Skin of body (tissue), 2 donors: ENCODE measurements around the gene PITPNM3. TPM values are rescaled to one million over a fixed set of nuclear protein-coding genes. Genes with fewer than 3 reads are reported as not detected.

Source experiments
- DNase-seq: peaks from one replicate; lab custom pipeline; 2025; lab: John Stamatoyannopoulos, UW
- total RNA-seq: library from RNA; depleted of rRNA; stranded (reverse); fragments of >200 nt; gene quantifications from one replicate; pipeline ENCODE4 v1.2.3, GENCODE V29; 2014

The PITPNM3 gene
- total RNA-seq, 1 donor from 2014 or later: 6.0 TPM

- peak; percentile 63 for DNase-seq
These were observed 4.4 kb downstream of the PITPNM3 start for GRCh38 chr17:6551869-6552531.

- no peak for DNase-seq
These were observed 5.0 kb downstream of the PITPNM3 start for GRCh38 chr17:6551356-6551755.

GRCh38 chr17:6549384-6550036, 6.8 kb downstream of the PITPNM3 start:
- DNase-seq: no peak

DNA sequence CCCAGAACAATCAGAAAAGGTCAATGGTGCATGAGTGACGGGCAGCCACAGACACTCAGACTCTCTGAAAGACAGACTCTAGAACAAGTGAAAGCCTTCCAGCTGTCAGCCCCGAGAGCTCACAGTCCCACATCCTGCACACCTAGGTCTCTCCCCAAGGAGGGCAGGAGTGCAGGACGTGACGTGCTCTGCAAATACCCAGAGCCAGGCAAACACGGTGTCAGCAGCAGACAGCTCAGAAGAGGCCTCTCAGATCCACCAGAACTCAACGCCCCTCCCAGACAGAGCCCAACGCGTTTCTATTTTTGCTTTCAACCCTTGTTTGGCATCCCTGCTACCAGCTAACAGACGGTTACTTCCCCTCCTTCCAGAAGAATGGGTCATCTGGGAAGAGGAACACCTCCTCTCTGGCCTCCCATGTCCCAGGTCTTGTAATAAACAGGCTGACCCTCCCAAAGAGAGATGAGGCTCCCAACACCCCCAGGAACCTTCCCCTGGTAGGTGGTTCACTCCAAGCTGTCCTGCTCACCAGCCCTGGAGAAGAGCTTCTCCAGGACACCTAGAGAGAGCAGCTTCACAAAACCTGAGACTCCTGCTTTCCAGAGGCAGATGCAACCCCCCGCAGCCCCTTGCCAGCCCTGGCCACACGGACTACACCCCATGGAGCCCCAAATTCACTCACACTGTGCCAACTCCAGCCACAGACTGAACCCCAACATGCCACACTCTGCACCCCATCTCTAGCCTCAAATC, 7.6 kb downstream of the PITPNM3 start:
- no peak for DNase-seq

DNA sequence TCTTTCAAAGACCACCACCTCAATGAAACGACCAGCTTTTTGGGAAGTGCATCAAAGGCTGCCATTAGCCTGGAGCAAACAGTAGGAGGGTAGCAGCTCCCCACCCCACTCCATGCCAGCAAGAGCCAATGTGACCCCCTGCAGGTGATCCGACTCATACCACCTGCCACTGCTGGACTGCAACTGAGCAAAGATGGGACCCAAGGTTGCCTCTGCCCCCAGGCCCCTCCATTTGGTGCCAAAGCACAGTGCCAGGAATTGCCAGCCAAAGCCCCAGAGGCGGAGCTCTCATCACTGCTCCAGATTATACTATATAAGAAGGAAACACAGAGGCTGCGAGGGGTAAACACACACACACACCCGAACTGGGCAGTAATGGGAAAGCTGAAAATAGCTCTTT, 8.3 kb downstream of the PITPNM3 start:
- no peak for DNase-seq

DNA sequence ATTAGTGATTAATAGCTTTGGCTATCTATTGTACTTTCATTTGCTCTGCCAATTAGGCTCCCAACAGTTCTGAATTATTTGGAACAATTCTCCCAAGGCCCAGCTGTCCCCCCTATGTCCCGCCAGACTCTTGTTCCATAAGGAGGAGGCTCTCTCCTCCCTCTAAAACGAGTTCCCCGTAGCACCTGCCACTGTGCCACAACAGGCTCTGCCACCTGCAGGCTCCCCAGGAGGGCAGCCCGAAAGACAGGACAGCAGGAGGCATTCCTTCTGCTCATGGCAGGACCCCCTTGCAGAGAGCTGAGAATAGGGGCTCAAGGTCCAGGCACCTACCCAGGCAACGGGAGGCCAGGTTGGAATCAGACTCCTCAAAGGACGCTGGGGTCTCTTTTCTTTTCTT, 9.0 kb downstream of the PITPNM3 start:
- no peak for DNase-seq

DNA sequence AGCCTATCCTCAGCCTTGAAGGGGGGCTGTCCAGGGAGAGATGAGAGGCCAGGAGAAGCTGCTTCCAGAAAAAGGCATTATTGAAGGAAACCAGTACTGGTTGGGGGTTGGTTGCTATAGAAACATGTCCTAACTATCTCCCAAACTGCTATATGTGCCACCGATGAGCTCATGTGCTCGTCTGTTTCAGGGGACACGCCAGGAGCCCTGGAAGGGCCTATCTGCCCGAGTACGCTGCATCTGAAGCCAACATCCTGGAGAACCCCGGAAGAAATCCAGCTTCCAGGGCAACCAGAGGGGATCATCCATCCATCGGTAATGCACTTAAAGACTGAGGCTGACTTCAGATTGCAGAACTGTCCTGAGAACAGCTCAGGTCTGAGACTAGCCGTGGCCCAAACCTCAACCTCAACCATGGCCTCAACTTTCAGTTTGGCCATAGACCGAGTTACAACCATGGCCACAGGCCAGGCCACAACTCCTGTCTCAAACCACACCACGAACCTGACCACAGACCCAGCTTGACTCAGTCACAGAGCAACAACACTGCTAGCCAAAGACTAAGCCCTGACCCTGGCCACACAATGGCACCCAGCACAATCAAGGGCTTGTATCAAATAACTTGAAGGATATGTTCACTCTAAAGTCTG, 10.2 kb downstream of the PITPNM3 start:
- no peak for DNase-seq

GRCh38 chr17:6545291-6545690, 11.1 kb downstream of the PITPNM3 start:
- DNase-seq: no peak

GRCh38 chr17:6544011-6544370, 12.4 kb downstream of the PITPNM3 start:
- no peak for DNase-seq

GRCh38 chr17:6543079-6544010, 13.0 kb downstream of the PITPNM3 start:
- DNase-seq: no peak

DNA sequence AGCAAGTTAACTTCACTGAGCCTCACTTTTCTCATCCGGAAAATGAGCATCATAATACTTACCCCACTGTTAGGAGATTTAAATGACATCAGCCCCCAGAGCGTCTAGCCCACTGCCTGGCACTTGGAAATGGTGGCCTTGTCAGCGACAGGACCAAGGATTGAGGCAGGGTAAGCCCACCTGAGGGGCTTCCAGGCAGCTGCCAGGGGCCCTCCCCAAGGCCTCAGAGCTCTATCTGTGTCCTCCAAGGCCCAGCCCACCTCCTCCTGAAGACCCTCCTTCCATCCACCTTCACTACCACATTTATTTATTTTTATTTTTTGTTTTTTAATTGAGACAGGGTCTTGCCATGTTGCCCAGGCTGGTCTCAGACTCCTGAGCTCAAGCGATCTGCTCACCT, 13.8 kb downstream of the PITPNM3 start:
- DNase-seq: no peak

DNA sequence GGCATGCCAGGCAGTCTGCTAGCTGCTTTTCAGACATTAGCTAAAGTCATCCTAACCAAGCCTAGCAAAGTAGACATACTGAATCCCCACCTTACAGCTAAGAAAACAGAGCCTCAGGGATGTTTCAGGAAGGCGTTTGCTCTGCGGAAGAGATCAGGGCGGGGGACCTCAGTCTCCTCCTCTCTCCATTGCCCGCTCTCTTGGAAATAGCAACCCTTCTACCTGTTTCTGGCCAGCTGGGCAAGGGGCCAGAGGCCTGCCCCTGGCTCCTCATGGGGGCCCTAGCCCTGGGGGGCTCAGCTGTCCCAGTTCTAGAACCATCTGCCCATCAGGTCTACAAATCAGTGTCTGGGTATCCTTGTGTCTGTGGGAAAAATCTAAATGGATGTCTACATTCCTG, 14.5 kb downstream of the PITPNM3 start:
- no peak for DNase-seq

GRCh38 chr17:6539871-6540270, 16.5 kb downstream of the PITPNM3 start:
- DNase-seq: no peak

DNA sequence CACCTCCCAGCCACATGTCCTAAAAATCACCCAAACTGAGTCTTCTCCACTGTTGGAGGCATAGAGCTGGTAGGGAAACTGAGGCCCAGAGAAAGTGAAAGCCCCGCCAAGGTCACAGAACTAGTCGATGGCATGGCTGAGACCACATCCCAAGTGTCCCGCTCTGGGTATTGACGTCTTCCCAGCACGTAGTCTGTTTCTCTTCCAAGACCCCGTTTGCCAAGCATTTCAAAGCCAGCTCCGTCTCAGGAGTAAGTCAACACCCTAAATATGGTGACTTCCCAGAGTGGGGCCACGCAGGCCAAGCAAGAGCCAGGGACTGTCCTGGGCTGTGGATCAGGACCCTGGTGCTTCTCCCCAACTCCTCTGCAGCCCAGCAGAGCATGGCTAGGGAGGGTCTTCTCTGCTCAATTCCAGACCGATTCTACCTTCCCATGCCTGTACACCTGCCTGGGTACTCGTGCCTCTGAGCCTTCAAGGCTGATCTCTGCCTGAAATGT, 19.7 kb downstream of the PITPNM3 start:
- DNase-seq: no peak

GRCh38 chr17:6536053-6536452, 20.3 kb downstream of the PITPNM3 start:
- DNase-seq: no peak

GRCh38 chr17:6534846-6535514, 21.4 kb downstream of the PITPNM3 start:
- DNase-seq: no peak

DNA sequence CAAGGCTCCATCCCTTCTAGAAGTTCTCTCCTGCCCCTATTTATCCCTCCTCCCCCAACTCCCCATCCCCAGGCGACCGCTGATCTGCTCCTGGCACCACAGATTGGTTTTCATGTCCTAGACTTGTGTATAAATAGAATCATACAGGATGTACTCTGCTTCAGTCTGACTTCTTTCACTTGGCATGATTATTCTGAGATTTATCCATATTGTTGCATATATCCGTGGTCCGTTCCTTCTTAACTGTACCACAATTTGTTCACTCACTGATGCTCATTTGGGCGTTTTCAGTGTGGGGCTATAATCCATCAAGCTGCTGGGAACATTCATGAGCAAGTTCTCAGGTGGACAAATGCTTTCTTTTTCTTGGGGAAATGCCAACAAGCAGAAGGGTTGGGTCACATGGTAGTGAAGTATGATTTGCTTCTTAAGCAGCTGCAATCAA, 23.9 kb downstream of the PITPNM3 start:
- DNase-seq: no peak

DNA sequence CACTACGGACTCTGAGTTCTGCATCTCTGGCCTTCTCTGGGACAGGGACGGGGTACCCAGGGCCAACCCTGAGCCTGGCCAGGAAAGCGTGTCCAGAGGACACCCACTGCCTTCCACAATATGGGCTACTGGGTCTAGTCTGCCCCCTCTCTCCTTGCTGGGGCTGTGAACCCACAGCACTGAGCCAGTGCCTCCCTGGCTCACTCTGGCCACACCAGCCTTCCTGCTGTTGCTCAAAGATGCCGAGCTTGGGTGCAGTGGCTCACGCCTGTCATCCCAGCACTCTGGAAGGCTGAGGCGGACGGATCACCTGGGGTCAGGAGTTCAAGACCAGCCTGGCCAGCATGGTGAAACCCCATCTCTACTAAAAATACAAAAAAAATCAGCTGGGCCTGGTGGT, 24.8 kb downstream of the PITPNM3 start:
- DNase-seq: no peak

GRCh38 chr17:6530324-6530920, 25.9 kb downstream of the PITPNM3 start:
- DNase-seq: no peak

DNA sequence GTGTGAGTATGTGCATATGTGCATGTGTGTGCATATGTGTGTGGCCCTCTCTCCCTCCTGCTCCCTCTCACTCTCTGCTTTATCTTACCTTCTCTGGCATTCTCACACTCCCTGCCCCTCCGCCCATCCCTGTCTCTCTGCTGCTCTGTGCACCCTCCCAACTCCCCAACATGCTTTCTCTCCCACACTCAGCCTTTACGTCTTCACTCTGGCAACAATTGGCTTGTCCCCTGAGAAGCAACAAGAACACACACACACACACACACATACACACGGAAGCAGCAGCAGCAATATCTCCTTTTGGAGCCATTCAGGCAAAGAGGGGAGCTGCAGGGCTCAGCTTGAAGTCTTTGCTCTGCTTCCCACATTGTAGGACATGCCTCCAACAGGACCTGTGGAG, 27.8 kb downstream of the PITPNM3 start:
- DNase-seq: no peak
